Mucosa of descending colon (tissue), 3 donors: ENCODE results near the gene RNF208. TPM values are rescaled to one million over a fixed set of nuclear protein-coding genes. Genes with fewer than 3 reads are reported as not detected.

Source experiments
- ATAC-seq: fragments of 200-7000 bp; cut with Tn5 transposase; one replicate; pipeline ENCODE4 v1.9.1; 2020; ENCODE audit warnings: mild to moderate bottlenecking, moderate library complexity
- DNase-seq, 3 donors: peaks; one replicate each; pipeline ENCODE4 v3.0.0-alpha.2; 2020
- H3K36me3 ChIP-seq: fragments of 200-600 bp; one replicate; pipeline ENCODE4 v1.8.0; 2021; ENCODE audit warnings: low read depth, mild to moderate bottlenecking
- H3K4me1 ChIP-seq: fragments of 200-600 bp; one replicate; pipeline ENCODE4 v1.8.0; 2021; ENCODE audit warnings: low read depth, mild to moderate bottlenecking
- H3K4me3 ChIP-seq: fragments of 200-600 bp; one replicate; pipeline ENCODE4 v1.8.0; 2021; ENCODE audit warnings: mild to moderate bottlenecking
- H3K9me3 ChIP-seq: fragments of 200-600 bp; one replicate; pipeline ENCODE4 v1.8.0; 2021; ENCODE audit warnings: mild to moderate bottlenecking
- CTCF ChIP-seq: fragments of 200-600 bp; IDR thresholded peaks from one replicate; pipeline ENCODE4 v1.8.0; 2022; ENCODE audit warnings: antibody characterized with exemption, mild to moderate bottlenecking
- intact Hi-C, 2 donors: fragments of 100-400 bp; cut with DNase I in 1 of 2; cut with micrococcal nuclease in 1 of 2; formaldehyde crosslinking; loops; one replicate each; pipeline versions ENCODE4 v1.11.0 to v1.11.1; 2022; cut with DNase I, micrococcal nuclease
- total RNA-seq, 3 donors: library from RNA; stranded (reverse); fragmentation: NEBNext Ultra II Directional in 2 of 3; extraction: Animal tissue kit (Norgen Biotek cat#: 25700) in 2 of 3; gene quantifications; one replicate each; pipeline versions ENCODE4 v1.2.1 to v1.2.4, GENCODE V29; 2021 to 2023
- donor health status: DM: no; HTN: no; CAD: no; lungs with moderate emphysema.
- donor health status: DM: no; HTN: no; CAD: no.
- donor health status: DM: no; HTN: yes; CAD: no.

The RNF208 gene
- total RNA-seq, 3 donors from 2014 or later, result 5.3 to 7.1 (median 5.8) TPM

DNA sequence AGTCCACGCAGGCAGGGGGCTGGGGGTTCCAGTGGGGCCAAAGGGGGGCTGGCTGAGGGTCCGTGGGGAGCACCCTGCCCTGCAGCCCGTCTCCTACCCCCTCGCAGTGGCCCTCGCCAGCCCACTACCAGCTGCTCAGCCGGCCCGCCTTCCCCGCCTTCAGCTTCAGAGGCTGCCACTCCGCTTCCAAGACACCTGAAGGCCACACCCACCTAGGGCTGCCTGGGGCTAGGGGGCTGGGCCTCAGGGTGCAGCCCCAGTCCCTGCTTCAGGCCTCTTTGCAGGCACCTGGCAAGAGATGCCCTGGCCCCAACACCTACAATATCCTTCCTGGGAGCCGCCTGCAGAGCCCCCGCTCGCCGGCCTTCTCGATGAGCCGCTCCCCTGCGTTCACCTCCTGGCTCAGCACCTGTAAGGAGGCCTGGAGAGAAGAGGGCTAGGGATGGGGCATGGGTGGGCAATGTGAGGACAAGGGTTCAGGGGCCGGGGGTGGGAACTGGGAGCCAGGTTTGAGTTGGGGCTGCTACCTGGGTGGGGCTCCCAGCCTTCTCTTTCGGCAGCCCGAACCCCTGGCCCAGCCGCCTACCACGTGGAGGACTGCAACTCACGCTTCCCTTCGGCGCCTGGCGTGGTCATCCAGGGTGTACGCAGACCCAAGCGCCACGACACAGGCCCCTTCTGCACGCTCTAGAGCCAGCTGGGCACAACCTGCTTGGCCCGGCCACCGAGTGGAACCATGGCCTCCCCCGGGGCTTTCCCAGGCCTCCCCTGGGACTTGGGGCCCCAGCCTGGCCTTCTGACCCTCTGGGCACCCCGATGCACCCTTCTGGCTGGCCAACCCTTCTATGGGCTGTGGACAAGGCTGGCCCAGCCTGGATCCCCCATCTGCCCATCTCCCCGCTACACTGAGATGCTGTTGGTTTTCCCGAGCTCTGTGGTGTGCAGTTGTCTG lies 30.8 kb upstream of the RNF208 start:
- Histone ChIP-seq H3K4me1 (peaks cover 21% of the 10 kb centered on the region), H3K36me3 (no peaks in the 10 kb centered on the region), H3K4me3 (no peak overlapping the region), H3K9me3 (no peaks in the 10 kb centered on the region)
- TF ChIP-seq CTCF, result no peak
- ATAC-seq (peak; percentile 34), DNase-seq (peak in 1 of 3 donors; percentile 49)
- intact Hi-C loops, result no loop called here

- H3K36me3 ChIP-seq, result no peaks in the 10 kb centered on the region
- peaks cover 19% of the 10 kb centered on the region for H3K4me1 ChIP-seq
- ATAC-seq, result no peak
- H3K9me3 ChIP-seq, result no peaks in the 10 kb centered on the region
- no peak for DNase-seq
- intact Hi-C loops, result no loop called here
- TF ChIP-seq CTCF, result no peak
- no peak overlapping the region for H3K4me3 ChIP-seq
Measured at GRCh38 chr9:137251490-137252268, 29.6 kb upstream of the RNF208 start.

- no peak for ATAC-seq
- intact Hi-C loops, result no loop called here
- H3K4me1 ChIP-seq, result peaks cover 14% of the 10 kb centered on the region
Measured at GRCh38 chr9:137251194-137251461, 29.1 kb upstream of the RNF208 start, which contains the start of gene STPG3. TSS of gene STPG3 (plus strand) at chr9:137251286. CDS start at chr9:137251287, 1 bp downstream.

DNA sequence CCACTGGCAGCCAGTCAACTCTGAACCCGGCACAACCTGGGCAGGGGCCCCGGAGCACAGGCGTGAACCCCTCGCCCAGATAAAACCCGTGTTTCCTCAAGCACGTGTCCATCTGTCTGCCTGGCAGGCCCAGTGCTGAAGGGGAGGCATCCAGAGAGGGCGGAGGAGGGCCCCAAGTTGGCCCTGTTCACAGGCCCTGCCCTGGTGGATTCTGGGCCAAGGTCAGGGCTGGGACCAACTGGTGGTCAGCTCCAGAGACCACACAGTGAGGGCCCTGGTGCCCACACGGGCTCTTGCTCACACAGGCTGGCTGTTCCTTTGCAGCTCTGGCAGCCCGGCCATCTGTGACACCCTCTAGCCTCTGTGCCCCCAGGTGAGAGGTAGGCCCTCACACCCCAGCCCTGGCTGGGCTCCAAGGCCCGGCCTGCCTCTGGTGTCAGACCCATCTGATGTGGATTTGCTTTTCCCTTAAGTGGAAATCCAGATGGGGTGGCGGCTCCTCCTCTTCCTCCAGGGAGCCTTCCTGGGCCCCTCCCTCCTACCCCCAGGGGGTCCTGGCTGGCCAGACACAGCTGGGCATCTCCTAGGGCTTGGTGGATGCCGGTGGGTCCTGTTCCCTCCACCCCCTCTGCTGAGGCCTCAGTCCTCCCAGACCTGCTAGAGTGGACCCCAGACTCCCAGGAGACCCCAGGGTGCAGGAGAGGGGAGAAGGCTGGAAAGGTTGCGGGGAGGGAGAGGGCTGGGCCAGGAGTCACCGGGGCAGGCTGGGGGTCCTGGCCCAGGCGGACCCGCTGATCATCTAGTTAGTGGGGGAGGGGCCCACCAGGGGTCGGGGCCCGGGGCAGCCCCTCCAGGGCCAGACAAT lies 28.5 kb upstream of the RNF208 start:
- intact Hi-C loops, result no loop called here
- Histone ChIP-seq H3K4me3 (no peak overlapping the region), H3K36me3 (no peaks in the 10 kb centered on the region), H3K9me3 (no peaks in the 10 kb centered on the region), H3K4me1 (peaks cover 11% of the 10 kb centered on the region)
- no peak for TF ChIP-seq CTCF
- no peak for DNase-seq
- ATAC-seq, result no peak

More at GRCh38 chr9:137251194-137251461, 29.1 kb upstream of the RNF208 start, which contains the start of gene STPG3:
- TF ChIP-seq CTCF, result no peak
- Histone ChIP-seq H3K4me3 (no peak within 1 kb of the TSS), H3K9me3 (no peaks in the 10 kb centered on the region), H3K36me3 (no peaks in the 10 kb centered on the region)
- no peak for DNase-seq

DNA sequence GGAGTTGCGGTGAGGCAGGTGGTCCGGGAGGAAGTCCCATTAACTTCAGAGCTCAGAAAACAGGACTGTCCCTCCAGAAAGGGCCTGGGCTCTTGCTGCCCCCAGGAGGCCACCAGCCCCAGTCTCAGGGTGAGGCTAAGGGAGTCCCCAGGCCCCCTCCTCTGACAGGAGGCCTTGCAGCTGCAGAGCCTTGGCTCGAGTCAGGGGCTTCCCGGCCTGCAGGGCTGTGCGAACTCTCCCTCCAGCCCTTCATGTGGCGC lies 25.8 kb upstream of the RNF208 start:
- Histone ChIP-seq H3K4me1 (peaks cover 8% of the 10 kb centered on the region), H3K36me3 (no peaks in the 10 kb centered on the region), H3K4me3 (no peak overlapping the region), H3K9me3 (no peaks in the 10 kb centered on the region)
- DNase-seq, result no peak
- intact Hi-C loops, result no loop called here
- TF ChIP-seq CTCF, result no peak
- no peak for ATAC-seq
